ENCODE measurements around the gene EIF4E.
A peak's percentile ranks its signal among the peaks of the same experiment; 100 is the strongest.

EIF4E gene

GRCh38 chr4:98950925-98951324 lies 22.0 kb upstream of the EIF4E start:
- DNase-seq (ENCODE audit: low spot score): no peak
- in situ Hi-C loops (cut with MboI; ENCODE audit: low sequenced_read_pairs, unreplicated experiment): no loop called here
- no peak for TF ChIP-seq CTCF (IDR thresholded peaks at IDR 0.05; ENCODE audit: borderline replicate concordance, control extremely low read depth, extremely low read depth, insufficient read depth, missing control alignments)

GRCh38 chr4:98946359-98946758 lies 17.4 kb upstream of the EIF4E start:
- no peak for DNase-seq (ENCODE audit: low spot score)
- no peak for TF ChIP-seq CTCF (IDR thresholded peaks at IDR 0.05; ENCODE audit: borderline replicate concordance, control extremely low read depth, extremely low read depth, insufficient read depth, missing control alignments)
- in situ Hi-C loops (cut with MboI; ENCODE audit: low sequenced_read_pairs, unreplicated experiment): no loop called here

GRCh38 chr4:98945297-98945850 lies 16.4 kb upstream of the EIF4E start:
- in situ Hi-C loops (cut with MboI; ENCODE audit: low sequenced_read_pairs, unreplicated experiment): no loop called here
- no peak for DNase-seq (ENCODE audit: low spot score)
- no peak for TF ChIP-seq CTCF (IDR thresholded peaks at IDR 0.05; ENCODE audit: borderline replicate concordance, control extremely low read depth, extremely low read depth, insufficient read depth, missing control alignments)

- peak; percentile 46 for TF ChIP-seq CTCF (IDR thresholded peaks at IDR 0.05; ENCODE audit: borderline replicate concordance, control extremely low read depth, extremely low read depth, insufficient read depth, missing control alignments)
- no peak for DNase-seq (ENCODE audit: low spot score)
- in situ Hi-C loops (cut with MboI; ENCODE audit: low sequenced_read_pairs, unreplicated experiment): no loop called here
These were observed 11.0 kb upstream of the EIF4E start for GRCh38 chr4:98939892-98940298.

GRCh38 chr4:98939438-98939837 lies 10.5 kb upstream of the EIF4E start:
- no peak for DNase-seq (ENCODE audit: low spot score)
- in situ Hi-C loops (cut with MboI; ENCODE audit: low sequenced_read_pairs, unreplicated experiment): no loop called here
- no peak for TF ChIP-seq CTCF (IDR thresholded peaks at IDR 0.05; ENCODE audit: borderline replicate concordance, control extremely low read depth, extremely low read depth, insufficient read depth, missing control alignments)

GRCh38 chr4:98937986-98938720 lies 9.2 kb upstream of the EIF4E start:
- DNase-seq (ENCODE audit: low spot score): no peak
- no peak for TF ChIP-seq CTCF (IDR thresholded peaks at IDR 0.05; ENCODE audit: borderline replicate concordance, control extremely low read depth, extremely low read depth, insufficient read depth, missing control alignments)
- in situ Hi-C loops (cut with MboI; ENCODE audit: low sequenced_read_pairs, unreplicated experiment): no loop called here
